ENCODE data around the gene TAPT1.

DNA sequence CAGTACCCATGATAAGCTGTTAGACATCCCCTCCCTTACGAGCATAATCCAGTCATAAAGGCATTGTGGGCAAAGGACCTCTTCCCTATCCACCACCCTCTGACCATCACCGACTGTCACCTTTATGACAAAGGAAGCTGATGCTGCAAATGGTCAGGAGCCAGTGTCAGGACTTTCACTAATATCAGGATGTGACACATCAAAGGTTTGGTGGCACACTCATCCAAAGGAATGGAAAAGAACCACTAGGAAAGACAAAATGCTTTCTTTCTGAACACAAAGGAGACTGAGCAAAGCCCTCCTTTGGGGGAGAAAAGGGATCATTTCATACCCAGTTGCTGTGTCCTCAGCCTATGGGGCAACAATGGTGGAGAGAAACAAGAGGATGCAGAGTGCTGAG lies 75.6 kb downstream of the TAPT1 start:
- TF ChIP-seq TCF12 (IDR thresholded peaks at IDR 0.05) (no peak), YY1 (IDR thresholded peaks at IDR 0.05; ENCODE audit: low read depth) (no peak), SIN3A (IDR thresholded peaks at IDR 0.05; ENCODE audit: borderline replicate concordance, low read depth, low read length) (no peak), NFIC (IDR thresholded peaks at IDR 0.05; ENCODE audit: borderline replicate concordance) (no peak), JUND (IDR thresholded peaks at IDR 0.05) (no peak), MEF2A (IDR thresholded peaks at IDR 0.05; ENCODE audit: borderline replicate concordance, low read depth) (no peak), RCOR1 (IDR thresholded peaks at IDR 0.05; ENCODE audit: low read length) (no peak), RFX5 (IDR thresholded peaks at IDR 0.05; ENCODE audit: low read length) (no peak), EP300 (IDR thresholded peaks at IDR 0.05; ENCODE audit: borderline replicate concordance in 1 of 2, low read depth in 1 of 2, low read length in 1 of 2) (no peak)
- TF ChIP-seq, protein P1, sequence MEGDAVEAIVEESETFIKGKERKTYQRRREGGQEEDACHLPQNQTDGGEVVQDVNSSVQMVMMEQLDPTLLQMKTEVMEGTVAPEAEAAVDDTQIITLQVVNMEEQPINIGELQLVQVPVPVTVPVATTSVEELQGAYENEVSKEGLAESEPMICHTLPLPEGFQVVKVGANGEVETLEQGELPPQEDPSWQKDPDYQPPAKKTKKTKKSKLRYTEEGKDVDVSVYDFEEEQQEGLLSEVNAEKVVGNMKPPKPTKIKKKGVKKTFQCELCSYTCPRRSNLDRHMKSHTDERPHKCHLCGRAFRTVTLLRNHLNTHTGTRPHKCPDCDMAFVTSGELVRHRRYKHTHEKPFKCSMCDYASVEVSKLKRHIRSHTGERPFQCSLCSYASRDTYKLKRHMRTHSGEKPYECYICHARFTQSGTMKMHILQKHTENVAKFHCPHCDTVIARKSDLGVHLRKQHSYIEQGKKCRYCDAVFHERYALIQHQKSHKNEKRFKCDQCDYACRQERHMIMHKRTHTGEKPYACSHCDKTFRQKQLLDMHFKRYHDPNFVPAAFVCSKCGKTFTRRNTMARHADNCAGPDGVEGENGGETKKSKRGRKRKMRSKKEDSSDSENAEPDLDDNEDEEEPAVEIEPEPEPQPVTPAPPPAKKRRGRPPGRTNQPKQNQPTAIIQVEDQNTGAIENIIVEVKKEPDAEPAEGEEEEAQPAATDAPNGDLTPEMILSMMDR (IDR thresholded peaks at IDR 0.05) = no peak
- TF ChIP-seq, protein P2, sequence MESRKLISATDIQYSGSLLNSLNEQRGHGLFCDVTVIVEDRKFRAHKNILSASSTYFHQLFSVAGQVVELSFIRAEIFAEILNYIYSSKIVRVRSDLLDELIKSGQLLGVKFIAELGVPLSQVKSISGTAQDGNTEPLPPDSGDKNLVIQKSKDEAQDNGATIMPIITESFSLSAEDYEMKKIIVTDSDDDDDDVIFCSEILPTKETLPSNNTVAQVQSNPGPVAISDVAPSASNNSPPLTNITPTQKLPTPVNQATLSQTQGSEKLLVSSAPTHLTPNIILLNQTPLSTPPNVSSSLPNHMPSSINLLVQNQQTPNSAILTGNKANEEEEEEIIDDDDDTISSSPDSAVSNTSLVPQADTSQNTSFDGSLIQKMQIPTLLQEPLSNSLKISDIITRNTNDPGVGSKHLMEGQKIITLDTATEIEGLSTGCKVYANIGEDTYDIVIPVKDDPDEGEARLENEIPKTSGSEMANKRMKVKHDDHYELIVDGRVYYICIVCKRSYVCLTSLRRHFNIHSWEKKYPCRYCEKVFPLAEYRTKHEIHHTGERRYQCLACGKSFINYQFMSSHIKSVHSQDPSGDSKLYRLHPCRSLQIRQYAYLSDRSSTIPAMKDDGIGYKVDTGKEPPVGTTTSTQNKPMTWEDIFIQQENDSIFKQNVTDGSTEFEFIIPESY (IDR thresholded peaks at IDR 0.05; ENCODE audit: borderline replicate concordance, low read depth) = no peak
- TF ChIP-seq, protein P3, sequence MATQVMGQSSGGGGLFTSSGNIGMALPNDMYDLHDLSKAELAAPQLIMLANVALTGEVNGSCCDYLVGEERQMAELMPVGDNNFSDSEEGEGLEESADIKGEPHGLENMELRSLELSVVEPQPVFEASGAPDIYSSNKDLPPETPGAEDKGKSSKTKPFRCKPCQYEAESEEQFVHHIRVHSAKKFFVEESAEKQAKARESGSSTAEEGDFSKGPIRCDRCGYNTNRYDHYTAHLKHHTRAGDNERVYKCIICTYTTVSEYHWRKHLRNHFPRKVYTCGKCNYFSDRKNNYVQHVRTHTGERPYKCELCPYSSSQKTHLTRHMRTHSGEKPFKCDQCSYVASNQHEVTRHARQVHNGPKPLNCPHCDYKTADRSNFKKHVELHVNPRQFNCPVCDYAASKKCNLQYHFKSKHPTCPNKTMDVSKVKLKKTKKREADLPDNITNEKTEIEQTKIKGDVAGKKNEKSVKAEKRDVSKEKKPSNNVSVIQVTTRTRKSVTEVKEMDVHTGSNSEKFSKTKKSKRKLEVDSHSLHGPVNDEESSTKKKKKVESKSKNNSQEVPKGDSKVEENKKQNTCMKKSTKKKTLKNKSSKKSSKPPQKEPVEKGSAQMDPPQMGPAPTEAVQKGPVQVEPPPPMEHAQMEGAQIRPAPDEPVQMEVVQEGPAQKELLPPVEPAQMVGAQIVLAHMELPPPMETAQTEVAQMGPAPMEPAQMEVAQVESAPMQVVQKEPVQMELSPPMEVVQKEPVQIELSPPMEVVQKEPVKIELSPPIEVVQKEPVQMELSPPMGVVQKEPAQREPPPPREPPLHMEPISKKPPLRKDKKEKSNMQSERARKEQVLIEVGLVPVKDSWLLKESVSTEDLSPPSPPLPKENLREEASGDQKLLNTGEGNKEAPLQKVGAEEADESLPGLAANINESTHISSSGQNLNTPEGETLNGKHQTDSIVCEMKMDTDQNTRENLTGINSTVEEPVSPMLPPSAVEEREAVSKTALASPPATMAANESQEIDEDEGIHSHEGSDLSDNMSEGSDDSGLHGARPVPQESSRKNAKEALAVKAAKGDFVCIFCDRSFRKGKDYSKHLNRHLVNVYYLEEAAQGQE (IDR thresholded peaks at IDR 0.05; ENCODE audit: low read depth, low read length) = no peak
- TF ChIP-seq, protein P4, sequence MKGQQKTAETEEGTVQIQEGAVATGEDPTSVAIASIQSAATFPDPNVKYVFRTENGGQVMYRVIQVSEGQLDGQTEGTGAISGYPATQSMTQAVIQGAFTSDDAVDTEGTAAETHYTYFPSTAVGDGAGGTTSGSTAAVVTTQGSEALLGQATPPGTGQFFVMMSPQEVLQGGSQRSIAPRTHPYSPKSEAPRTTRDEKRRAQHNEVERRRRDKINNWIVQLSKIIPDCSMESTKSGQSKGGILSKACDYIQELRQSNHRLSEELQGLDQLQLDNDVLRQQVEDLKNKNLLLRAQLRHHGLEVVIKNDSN (IDR thresholded peaks at IDR 0.05; ENCODE audit: borderline replicate concordance, low read depth) = no peak
- TF ChIP-seq, protein P5, sequence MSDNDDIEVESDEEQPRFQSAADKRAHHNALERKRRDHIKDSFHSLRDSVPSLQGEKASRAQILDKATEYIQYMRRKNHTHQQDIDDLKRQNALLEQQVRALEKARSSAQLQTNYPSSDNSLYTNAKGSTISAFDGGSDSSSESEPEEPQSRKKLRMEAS (IDR thresholded peaks at IDR 0.05; ENCODE audit: low read depth) = no peak
